IMR-90 (cell line): ENCODE results near the gene ADRB2. TPM values are rescaled to one million over a fixed set of nuclear protein-coding genes. Genes with fewer than 3 reads are reported as not detected.

Experiments used
- ATAC-seq: fragments of 200-7000 bp; cut with Tn5 transposase; 2 replicates; pipeline ENCODE4 v1.9.1; 2020; ENCODE audit warnings: low read depth, mild to moderate bottlenecking, moderate library complexity
- BruUV-seq: library from RNA; stranded (reverse); fragments of 400-500 nt; replicated peaks from 2 replicates; lab custom pipeline; 2021; lab: Mats Ljungman, UMichigan
- CTCF ChIA-PET: fragments of 300-600 bp; formaldehyde crosslinking; extraction: SDS; loops from one replicate; lab custom pipeline; 2021; ENCODE audit warnings: antibody characterized with exemption; lab: Yijun Ruan, JAX
- POLR2A ChIA-PET: fragments of 300-600 bp; sonication (Branson Sonifier 250); formaldehyde crosslinking; loops from one replicate; lab custom pipeline; 2022; ENCODE audit warnings: antibody characterized with exemption; ENCODE audit not compliant: unreplicated experiment; lab: Charles Lee
- DNase-seq: peaks from one replicate; pipeline ENCODE4 v3.0.0; 2013
- H2AFZ ChIP-seq: replicated peaks from 2 replicates; pipeline ENCODE3; 2013; ENCODE audit warnings: low read length, mild to moderate bottlenecking; ENCODE audit not compliant: poor library complexity
- H2AK5ac ChIP-seq: 2 replicates; pipeline ENCODE4 v1.6.1; 2013; ENCODE audit warnings: low read depth, low read length, inconsistent platforms
- H2AK9ac ChIP-seq: replicated peaks from 2 replicates; pipeline ENCODE3; 2013; ENCODE audit warnings: mild to moderate bottlenecking, low read depth, low read length, moderate library complexity; ENCODE audit not compliant: poor library complexity
- H2BK120ac ChIP-seq: 2 replicates; pipeline ENCODE4 v1.6.1; 2013; ENCODE audit warnings: low read depth, low read length, inconsistent platforms
- H2BK15ac ChIP-seq: 3 replicates; pipeline ENCODE4 v1.6.1; 2013; ENCODE audit warnings: low read depth, low read length, inconsistent platforms
- H2BK20ac ChIP-seq: 2 replicates; pipeline ENCODE4 v1.6.1; 2013; ENCODE audit warnings: low read depth, mild to moderate bottlenecking, inconsistent platforms, low read length, moderate library complexity
- H2BK5ac ChIP-seq: 2 replicates; pipeline ENCODE4 v1.6.1; 2013; ENCODE audit warnings: mild to moderate bottlenecking, low read depth, low read length, inconsistent platforms; ENCODE audit not compliant: poor library complexity, severe bottlenecking
- H3K14ac ChIP-seq: replicated peaks from 2 replicates; pipeline ENCODE4 v1.6.1; 2013; ENCODE audit warnings: low read depth, low read length, inconsistent platforms
- H3K18ac ChIP-seq: 2 replicates; pipeline ENCODE4 v1.6.1; 2013; ENCODE audit warnings: low read depth, low read length, control low read depth
- H3K23ac ChIP-seq: 2 replicates; pipeline ENCODE4 v1.6.1; 2013; ENCODE audit warnings: low read depth, low read length, inconsistent platforms
- H3K27ac ChIP-seq: 2 replicates; pipeline ENCODE4 v1.5.1; 2013; ENCODE audit warnings: mild to moderate bottlenecking, control low read depth, low read length; ENCODE audit not compliant: insufficient read depth
- H3K27me3 ChIP-seq: 2 replicates; pipeline ENCODE4 v1.6.1; 2013; ENCODE audit warnings: low read length; ENCODE audit not compliant: control insufficient read depth, insufficient read depth
- H3K36me3 ChIP-seq: 2 replicates; pipeline ENCODE4 v1.6.1; 2013; ENCODE audit warnings: low read length, mixed read lengths; ENCODE audit not compliant: control insufficient read depth, insufficient read depth
- H3K4ac ChIP-seq: 2 replicates; pipeline ENCODE4 v1.6.1; 2013; ENCODE audit warnings: low read depth, low read length, inconsistent platforms
- H3K4me1 ChIP-seq: 2 replicates; pipeline ENCODE4 v1.6.1; 2013; ENCODE audit warnings: low read length, mixed read lengths; ENCODE audit not compliant: control insufficient read depth, insufficient read depth
- H3K4me2 ChIP-seq: 2 replicates; pipeline ENCODE4 v1.6.1; 2013; ENCODE audit warnings: low read depth, mild to moderate bottlenecking, control low read depth, low read length, moderate library complexity
- H3K4me3 ChIP-seq: 2 replicates; pipeline ENCODE4 v1.5.1; 2013; ENCODE audit warnings: low read depth, mild to moderate bottlenecking, control low read depth, low read length, moderate library complexity; ENCODE audit not compliant: insufficient read depth
- H3K56ac ChIP-seq: 2 replicates; pipeline ENCODE4 v1.6.1; 2013; ENCODE audit warnings: low read length, inconsistent platforms; ENCODE audit not compliant: insufficient read depth; ENCODE audit errors: extremely low read depth
- H3K79me1 ChIP-seq, 2 experiments: 2 replicates each; pipeline ENCODE4 v1.6.1; 2013; ENCODE audit warnings: low read length in 2 of 2, inconsistent platforms in 1 of 2, low read depth in 1 of 2
- H3K9ac ChIP-seq: 2 replicates; pipeline ENCODE4 v1.6.1; 2013; ENCODE audit warnings: low read depth, low read length, control low read depth
- H3K9me1 ChIP-seq: 2 replicates; pipeline ENCODE4 v1.6.1; 2013; ENCODE audit warnings: low read length, inconsistent platforms; ENCODE audit not compliant: insufficient read depth
- H3K9me3 ChIP-seq: 2 replicates; pipeline ENCODE4 v1.6.1; 2013; ENCODE audit warnings: low read length; ENCODE audit not compliant: control insufficient read depth, insufficient read depth
- H4K20me1 ChIP-seq: 2 replicates; pipeline ENCODE4 v1.6.1; 2013; ENCODE audit warnings: low read length, inconsistent platforms; ENCODE audit not compliant: insufficient read depth
- H4K5ac ChIP-seq: 2 replicates; pipeline ENCODE4 v1.6.1; 2013; ENCODE audit warnings: mild to moderate bottlenecking, low read depth, low read length, control low read depth
- H4K8ac ChIP-seq, 2 experiments: 2 replicates each; pipeline ENCODE4 v1.6.1; 2013; ENCODE audit warnings: low read depth in 2 of 2, low read length in 2 of 2, control low read depth in 1 of 2, inconsistent platforms in 1 of 2
- H4K91ac ChIP-seq: 2 replicates; pipeline ENCODE4 v1.6.1; 2013; ENCODE audit warnings: low read depth, low read length, inconsistent platforms; ENCODE audit not compliant: insufficient read depth
- CTCF ChIP-seq: conservative IDR thresholded peaks from 2 replicates; pipeline ENCODE4 v1.5.1; 2012; ENCODE audit warnings: mild to moderate bottlenecking, low read depth, low read length, improper control_type of control experiment
- MAFK ChIP-seq: IDR thresholded peaks from 2 replicates; pipeline ENCODE4 v1.6.1; 2012; ENCODE audit warnings: low read depth, low read length, improper control_type of control experiment
- NFE2L2 ChIP-seq: fragments of 150-350 bp; IDR thresholded peaks from 2 replicates; pipeline ENCODE4 v1.6.1; 2016; ENCODE audit warnings: low read depth, mild to moderate bottlenecking, low read length
- RCOR1 ChIP-seq: IDR thresholded peaks from 2 replicates; pipeline ENCODE4 v1.6.1; 2012; ENCODE audit warnings: mild to moderate bottlenecking, low read length, improper control_type of control experiment; ENCODE audit not compliant: insufficient replicate concordance
- WGBS, 2 experiments: methylation state at CpG; one replicate each; pipeline versions ENCODE4 v1.1.5 to v1.1.7; 2013; ENCODE audit warnings: missing lambda C conversion rate in 2 of 2; ENCODE audit not compliant: insufficient read length in 1 of 2; ENCODE audit errors: extremely low coverage in 2 of 2; 5-methylcytosine and 5-hydroxymethylcytosine counted together
- dilution Hi-C: fragments of 300-500 bp; cut with HindIII; formaldehyde crosslinking; loops from one replicate; pipeline ENCODE4 v1.14.3; 2018; ENCODE audit warnings: low sequenced_read_pairs; ENCODE audit not compliant: unreplicated experiment
- in situ Hi-C: fragments of 300-500 bp; cut with MboI; formaldehyde crosslinking; loops from 3 replicates; pipeline ENCODE4 v1.14.3; 2019; ENCODE audit warnings: low sequenced_read_pairs, inconsistent platforms, mixed read lengths
- intact Hi-C: fragments of 100-400 bp; cut with micrococcal nuclease; formaldehyde crosslinking; loops from 2 replicates; pipeline ENCODE4 v1.10.0; 2022
- polyA plus RNA-seq, 3 experiments: library from polyadenylated mRNA; depleted of rRNA; stranded (reverse); fragments of >200 nt; gene quantifications; 2 replicates each; pipeline ENCODE4 v1.2.3, GENCODE V29; 2012; ENCODE audit warnings: low replicate concordance in 1 of 3
- total RNA-seq: library from RNA; depleted of rRNA; stranded (reverse); fragments of >200 nt; gene quantifications from 2 replicates; pipeline ENCODE4 v1.2.3, GENCODE V29; 2012

ADRB2 gene
- total and polyA plus RNA-seq, 2 of the 4 experiments (the other 2 are of a cell fraction), result 1.6 to 3.4 TPM

DNA sequence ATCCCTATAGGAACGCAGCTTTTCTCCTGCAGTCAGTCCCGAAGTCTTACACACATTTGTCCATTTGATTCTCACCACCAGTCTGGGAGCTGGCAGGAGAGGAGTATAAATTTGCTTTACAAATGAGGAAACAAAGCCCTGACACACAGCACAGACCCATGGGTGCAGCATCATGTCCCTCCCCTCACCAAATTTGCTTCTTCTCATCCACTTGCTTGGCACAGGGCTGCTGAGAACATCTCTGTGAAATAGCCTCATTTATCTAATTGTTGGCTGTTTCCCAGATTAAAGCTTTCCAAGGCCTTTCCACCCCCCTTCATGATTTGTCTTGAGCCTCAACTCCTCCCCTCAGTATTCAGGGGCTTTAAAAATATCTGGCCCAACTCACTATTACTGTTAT, 11.3 kb upstream of the ADRB2 start:
- dilution Hi-C loops (no loop called here), in situ Hi-C loops (no loop called here), intact Hi-C loops (no loop called here)
- ATAC-seq (no peak), DNase-seq (no peak)
- no peak overlapping the region for H3K4me2 ChIP-seq
- no peak overlapping the region for H3K27ac ChIP-seq
- no TSS peak for BruUV-seq
- no peak overlapping the region for H2BK20ac ChIP-seq
- no peaks in the 10 kb centered on the region for H3K79me1 ChIP-seq
- H3K9me3 ChIP-seq, result no peaks in the 10 kb centered on the region
- no peak overlapping the region for H2AK5ac ChIP-seq
- H3K36me3 ChIP-seq, result no peaks in the 10 kb centered on the region
- no peak overlapping the region for H3K18ac ChIP-seq
- H4K20me1 ChIP-seq, result no peaks in the 10 kb centered on the region
- POLR2A ChIA-PET, result no interaction called here
- no CpG with 5 or more reads among the region's 2 CpGs for WGBS, 2 experiments
- H3K9ac ChIP-seq, result no peak overlapping the region
- H4K8ac ChIP-seq, result no peak overlapping the region
- no peak overlapping the region for H4K5ac ChIP-seq
- H3K23ac ChIP-seq, result no peak overlapping the region
- no peaks in the 10 kb centered on the region; the same call in 1 of the 2 replicates for H3K27me3 ChIP-seq
- no peak overlapping the region for H2AK9ac ChIP-seq
- CTCF ChIA-PET, result no interaction called here
- no peak overlapping the region for H3K56ac ChIP-seq
- H3K9me1 ChIP-seq, result no peaks in the 10 kb centered on the region; the same call in 1 of the 2 replicates
- TF ChIP-seq RCOR1 (no peak), NFE2L2 (no peak), MAFK (no peak), CTCF (no peak)
- H2AFZ ChIP-seq, result no peak overlapping the region
- H2BK15ac ChIP-seq, result no peak overlapping the region
- no peak overlapping the region for H3K4ac ChIP-seq
- no peaks in the 10 kb centered on the region for H3K4me1 ChIP-seq
- no peak overlapping the region for H3K4me3 ChIP-seq
- no peak overlapping the region for H4K91ac ChIP-seq
- no peak overlapping the region for H3K14ac ChIP-seq
- no peak overlapping the region for H2BK120ac ChIP-seq
- no peak overlapping the region for H2BK5ac ChIP-seq
